Measurements from ENCODE around the gene SFRP5. TPM values are rescaled to one million over a fixed set of nuclear protein-coding genes. Genes with fewer than 3 reads are reported as not detected.

SFRP5 gene
- total and polyA plus RNA-seq, 10 of the 15 experiments (the other 5 are each of a cell fraction or from before 2014, with no cell fraction given) = not detected

- no peak overlapping the region for H3K4me2 ChIP-seq (ENCODE audit: control insufficient read depth, insufficient read depth)
- CTCF ChIA-PET = no interaction called here
- H3K4me3 ChIP-seq = no peak overlapping the region
- no peaks in the 10 kb centered on the region for H3K9me3 ChIP-seq (replicated peaks; ENCODE audit: control insufficient read depth, insufficient read depth, low read length)
- intact Hi-C loops (cut with micrococcal nuclease; ENCODE audit: unreplicated experiment) = no loop called here
- H3K27ac ChIP-seq (ENCODE audit: control insufficient read depth, insufficient read depth) = no peak overlapping the region
- SMC1A ChIA-PET (ENCODE audit: uncharacterized antibody, unreplicated experiment) = no interaction called here
- FAIRE-seq = no peak
- ATAC-seq = no peak
- RAD21 ChIA-PET (ENCODE audit: unreplicated experiment) = no interaction called here
- H2AFZ ChIP-seq (ENCODE audit: control insufficient read depth, low read depth, low read length) = no peak overlapping the region
- H3K9ac ChIP-seq (ENCODE audit: control insufficient read depth, insufficient read depth, low read length) = no peak overlapping the region
- H3K36me3 ChIP-seq (ENCODE audit: control insufficient read depth in 2 of 2, insufficient read depth in 2 of 2, low read length in 1 of 2) = no peaks in the 10 kb centered on the region
- in situ Hi-C loops (cut with MboI) = no loop called here
- no peak for DNase-seq (ENCODE audit: low read depth, low spot score)
- 61% methylated on average over 3 of the region's 3 CpGs for WGBS (ENCODE audit: insufficient coverage, insufficient replicate concordance, low lambda C conversion rate, missing lambda C conversion rate)
- no TSS peak for BruUV-seq (replicated peaks)
- POLR2A ChIA-PET = no interaction called here
- no peaks in the 10 kb centered on the region for H3K79me2 ChIP-seq (ENCODE audit: control insufficient read depth, insufficient read depth, low read length)
- no peaks in the 10 kb centered on the region for H3K4me1 ChIP-seq (ENCODE audit: control insufficient read depth, insufficient read depth, low read length)
- H3K27me3 ChIP-seq (replicated peaks in 1 of 2; ENCODE audit: control insufficient read depth in 2 of 2, insufficient read depth in 2 of 2, low read length in 1 of 2) = no peaks in the 10 kb centered on the region
- H4K20me1 ChIP-seq (ENCODE audit: control insufficient read depth, insufficient read depth) = no peaks in the 10 kb centered on the region
- no peak for TF ChIP-seq MAX (IDR thresholded peaks at IDR 0.05; ENCODE audit: low read depth, low read length)
- TF ChIP-seq GABPA (IDR thresholded peaks at IDR 0.05; ENCODE audit: low read depth) = no peak
- no peak for TF ChIP-seq ZBTB40 (IDR thresholded peaks at IDR 0.05; ENCODE audit: borderline replicate concordance)
- no peak for TF ChIP-seq CHD1 (IDR thresholded peaks at IDR 0.05; ENCODE audit: low read depth, low read length)
- TF ChIP-seq RAD21 (IDR thresholded peaks at IDR 0.05; ENCODE audit: insufficient read depth, low read depth, low read length) = no peak
- TF ChIP-seq, protein P1, sequence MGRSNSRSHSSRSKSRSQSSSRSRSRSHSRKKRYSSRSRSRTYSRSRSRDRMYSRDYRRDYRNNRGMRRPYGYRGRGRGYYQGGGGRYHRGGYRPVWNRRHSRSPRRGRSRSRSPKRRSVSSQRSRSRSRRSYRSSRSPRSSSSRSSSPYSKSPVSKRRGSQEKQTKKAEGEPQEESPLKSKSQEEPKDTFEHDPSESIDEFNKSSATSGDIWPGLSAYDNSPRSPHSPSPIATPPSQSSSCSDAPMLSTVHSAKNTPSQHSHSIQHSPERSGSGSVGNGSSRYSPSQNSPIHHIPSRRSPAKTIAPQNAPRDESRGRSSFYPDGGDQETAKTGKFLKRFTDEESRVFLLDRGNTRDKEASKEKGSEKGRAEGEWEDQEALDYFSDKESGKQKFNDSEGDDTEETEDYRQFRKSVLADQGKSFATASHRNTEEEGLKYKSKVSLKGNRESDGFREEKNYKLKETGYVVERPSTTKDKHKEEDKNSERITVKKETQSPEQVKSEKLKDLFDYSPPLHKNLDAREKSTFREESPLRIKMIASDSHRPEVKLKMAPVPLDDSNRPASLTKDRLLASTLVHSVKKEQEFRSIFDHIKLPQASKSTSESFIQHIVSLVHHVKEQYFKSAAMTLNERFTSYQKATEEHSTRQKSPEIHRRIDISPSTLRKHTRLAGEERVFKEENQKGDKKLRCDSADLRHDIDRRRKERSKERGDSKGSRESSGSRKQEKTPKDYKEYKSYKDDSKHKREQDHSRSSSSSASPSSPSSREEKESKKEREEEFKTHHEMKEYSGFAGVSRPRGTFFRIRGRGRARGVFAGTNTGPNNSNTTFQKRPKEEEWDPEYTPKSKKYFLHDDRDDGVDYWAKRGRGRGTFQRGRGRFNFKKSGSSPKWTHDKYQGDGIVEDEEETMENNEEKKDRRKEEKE (IDR thresholded peaks at IDR 0.05) = no peak
- TF ChIP-seq SRF (IDR thresholded peaks at IDR 0.05; ENCODE audit: low read depth in 2 of 2, low read length in 2 of 2) = no peak
- TF ChIP-seq ESRRA (IDR thresholded peaks at IDR 0.05; ENCODE audit: low read length) = no peak
- TF ChIP-seq E4F1 (IDR thresholded peaks at IDR 0.05; ENCODE audit: borderline replicate concordance, partially characterized antibody) = no peak
- TF ChIP-seq WRNIP1 (IDR thresholded peaks at IDR 0.05; ENCODE audit: borderline replicate concordance, low read depth, low read length) = no peak
- no peak for TF ChIP-seq PRDM15 (CRISPR knock-in tag; IDR thresholded peaks at IDR 0.05)
These were observed 8.2 kb upstream of the SFRP5 start for GRCh38 chr10:97779975-97780374.
